CD4-positive, alpha-beta T cell treated with Interferon alpha-2 for 1 hour (primary cell): Measurements from ENCODE around the gene SAA4.

Source experiments
- DNase-seq, 2 donors: peaks; one replicate each; pipeline ENCODE4 v3.0.0-alpha.2; 2020 to 2022

Gene SAA4

GRCh38 chr11:18188796-18189195 lies 47.8 kb downstream of the SAA4 start:
- DNase-seq: no peak
